Fibroblast of lung (primary cell): ENCODE results near the gene NCR3LG1. TPM values are rescaled to one million over a fixed set of nuclear protein-coding genes. Genes with fewer than 3 reads are reported as not detected.

Experiments used
- DNase-seq, 2 donors: peaks; one replicate each; pipeline versions ENCODE4 v3.0.0 to v3.0.0-alpha.2; 2010; ENCODE audit warnings: low read depth in 2 of 2
- H2AFZ ChIP-seq: 2 replicates; pipeline ENCODE4 v1.5.1; 2012; ENCODE audit warnings: low read length, control low read depth, inconsistent platforms
- H3K27ac ChIP-seq: 2 replicates; pipeline ENCODE4 v1.5.1; 2011; ENCODE audit warnings: low read length, control low read depth; ENCODE audit not compliant: insufficient read depth
- H3K27me3 ChIP-seq: 2 replicates; pipeline ENCODE4 v1.5.1; 2011; ENCODE audit warnings: mild to moderate bottlenecking, low read length; ENCODE audit not compliant: control insufficient read depth, insufficient read depth
- H3K36me3 ChIP-seq: 2 replicates; pipeline ENCODE4 v1.5.1; 2011; ENCODE audit warnings: low read length; ENCODE audit not compliant: control insufficient read depth, insufficient read depth
- H3K4me1 ChIP-seq: 2 replicates; pipeline ENCODE4 v1.5.1; 2011; ENCODE audit warnings: low read length; ENCODE audit not compliant: control insufficient read depth, insufficient read depth; ENCODE audit errors: extremely low read depth
- H3K4me2 ChIP-seq: 2 replicates; pipeline ENCODE4 v1.5.1; 2011; ENCODE audit warnings: low read length, control low read depth; ENCODE audit not compliant: insufficient read depth; ENCODE audit errors: extremely low read depth
- H3K4me3 ChIP-seq, 4 experiments: fragments of 200-600 bp in 1 of 4; sonication (generic) in 1 of 4; replicated peaks in 1 of 4; 2 replicates each; pipeline ENCODE4 v1.5.1; 2011 to 2016; ENCODE audit warnings: low read length in 4 of 4, low read depth in 3 of 4, mild to moderate bottlenecking in 3 of 4, control low read depth in 2 of 4, inconsistent platforms in 1 of 4, mixed read lengths in 1 of 4; ENCODE audit not compliant: insufficient read depth in 1 of 4; ENCODE audit errors: control extremely low read depth in 1 of 4
- H3K79me2 ChIP-seq: 2 replicates; pipeline ENCODE4 v1.5.1; 2012; ENCODE audit warnings: mild to moderate bottlenecking, low read length, inconsistent platforms; ENCODE audit not compliant: control insufficient read depth, insufficient read depth
- H3K9ac ChIP-seq: 2 replicates; pipeline ENCODE4 v1.5.1; 2011; ENCODE audit warnings: mild to moderate bottlenecking, low read length, control low read depth; ENCODE audit not compliant: insufficient read depth
- H3K9me3 ChIP-seq: 2 replicates; pipeline ENCODE4 v1.5.1; 2012; ENCODE audit warnings: low read depth, low read length; ENCODE audit not compliant: control insufficient read depth, insufficient read depth
- H4K20me1 ChIP-seq: 2 replicates; pipeline ENCODE4 v1.5.1; 2011; ENCODE audit warnings: low read length; ENCODE audit not compliant: control insufficient read depth, insufficient read depth; ENCODE audit errors: extremely low read depth
- EZH2 ChIP-seq: IDR thresholded peaks from 2 replicates; pipeline ENCODE4 v1.5.1; 2012; ENCODE audit warnings: low read length, control low read depth, mild to moderate bottlenecking; ENCODE audit errors: missing control alignments
- polyA plus RNA-seq, 2 donors: library from polyadenylated mRNA; depleted of rRNA in 1 of 2; stranded (reverse) in 1 of 2; unstranded in 1 of 2; fragments of >200 nt; gene quantifications; 2 replicates each; pipeline ENCODE4 v1.2.1, GENCODE V29; 2011 to 2012; ENCODE audit warnings: missing spikeins in 1 of 2
- total RNA-seq: library from RNA; depleted of rRNA; stranded (reverse); fragments of >200 nt; gene quantifications from 2 replicates; pipeline ENCODE4 v1.2.1, GENCODE V29; 2014
- TF ChIP-seq, protein P1 (sequence below), 2 donors: IDR thresholded peaks in 1 of 2; conservative IDR thresholded peaks in 1 of 2; 1 replicate in 1 of 2; 2 replicates in 1 of 2; pipeline ENCODE4 v1.5.1; 2011 to 2012; ENCODE audit warnings: low read length in 2 of 2, control low read depth in 1 of 2, inconsistent platforms in 1 of 2, low read depth in 1 of 2, mild to moderate bottlenecking in 1 of 2

Gene NCR3LG1
- total and polyA plus RNA-seq, 2 donors (not counting 1 experiment from before 2014, with no cell fraction given): 4.5 to 6.0 TPM

DNA sequence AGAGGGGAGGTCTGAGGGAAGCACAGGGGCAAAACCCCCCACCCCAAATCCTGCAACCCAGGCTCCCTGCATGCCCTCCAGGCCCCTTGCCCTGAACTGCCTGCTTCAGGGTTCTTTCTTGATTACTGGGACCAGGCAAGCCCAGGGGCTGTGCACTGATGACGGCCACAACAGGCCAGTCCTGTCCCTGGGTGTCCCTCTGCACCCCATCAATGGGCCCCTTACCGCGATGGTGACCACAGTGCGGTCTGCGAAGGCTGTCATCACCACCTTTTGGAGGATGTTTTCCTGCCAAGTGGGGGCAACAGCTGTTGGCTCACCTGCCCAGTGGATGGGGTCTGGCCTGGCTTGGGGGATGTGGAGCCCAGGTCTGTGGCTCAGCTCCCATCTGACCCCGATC lies 41.9 kb downstream of the NCR3LG1 start:
- Histone ChIP-seq H3K4me2 (no peak overlapping the region), H3K9me3 (no peaks in the 10 kb centered on the region), H3K36me3 (no peaks in the 10 kb centered on the region), H3K79me2 (no peaks in the 10 kb centered on the region), H3K27ac (no peak overlapping the region), H2AFZ (no peak overlapping the region), H3K4me1 (no peaks in the 10 kb centered on the region), H3K27me3 (peaks cover 4% of the 10 kb centered on the region), H4K20me1 (no peaks in the 10 kb centered on the region), H3K4me3 (no peak overlapping the region), H3K9ac (no peak overlapping the region)
- no peak for DNase-seq
- TF ChIP-seq, protein P1, sequence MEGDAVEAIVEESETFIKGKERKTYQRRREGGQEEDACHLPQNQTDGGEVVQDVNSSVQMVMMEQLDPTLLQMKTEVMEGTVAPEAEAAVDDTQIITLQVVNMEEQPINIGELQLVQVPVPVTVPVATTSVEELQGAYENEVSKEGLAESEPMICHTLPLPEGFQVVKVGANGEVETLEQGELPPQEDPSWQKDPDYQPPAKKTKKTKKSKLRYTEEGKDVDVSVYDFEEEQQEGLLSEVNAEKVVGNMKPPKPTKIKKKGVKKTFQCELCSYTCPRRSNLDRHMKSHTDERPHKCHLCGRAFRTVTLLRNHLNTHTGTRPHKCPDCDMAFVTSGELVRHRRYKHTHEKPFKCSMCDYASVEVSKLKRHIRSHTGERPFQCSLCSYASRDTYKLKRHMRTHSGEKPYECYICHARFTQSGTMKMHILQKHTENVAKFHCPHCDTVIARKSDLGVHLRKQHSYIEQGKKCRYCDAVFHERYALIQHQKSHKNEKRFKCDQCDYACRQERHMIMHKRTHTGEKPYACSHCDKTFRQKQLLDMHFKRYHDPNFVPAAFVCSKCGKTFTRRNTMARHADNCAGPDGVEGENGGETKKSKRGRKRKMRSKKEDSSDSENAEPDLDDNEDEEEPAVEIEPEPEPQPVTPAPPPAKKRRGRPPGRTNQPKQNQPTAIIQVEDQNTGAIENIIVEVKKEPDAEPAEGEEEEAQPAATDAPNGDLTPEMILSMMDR (conservative IDR thresholded peaks at IDR 0.05 in 1 of 2, IDR thresholded peaks at IDR 0.05 in 1 of 2; ENCODE audit: low read depth in 1 of 2, low read length in 2 of 2): no peak
- TF ChIP-seq EZH2: no peak

DNA sequence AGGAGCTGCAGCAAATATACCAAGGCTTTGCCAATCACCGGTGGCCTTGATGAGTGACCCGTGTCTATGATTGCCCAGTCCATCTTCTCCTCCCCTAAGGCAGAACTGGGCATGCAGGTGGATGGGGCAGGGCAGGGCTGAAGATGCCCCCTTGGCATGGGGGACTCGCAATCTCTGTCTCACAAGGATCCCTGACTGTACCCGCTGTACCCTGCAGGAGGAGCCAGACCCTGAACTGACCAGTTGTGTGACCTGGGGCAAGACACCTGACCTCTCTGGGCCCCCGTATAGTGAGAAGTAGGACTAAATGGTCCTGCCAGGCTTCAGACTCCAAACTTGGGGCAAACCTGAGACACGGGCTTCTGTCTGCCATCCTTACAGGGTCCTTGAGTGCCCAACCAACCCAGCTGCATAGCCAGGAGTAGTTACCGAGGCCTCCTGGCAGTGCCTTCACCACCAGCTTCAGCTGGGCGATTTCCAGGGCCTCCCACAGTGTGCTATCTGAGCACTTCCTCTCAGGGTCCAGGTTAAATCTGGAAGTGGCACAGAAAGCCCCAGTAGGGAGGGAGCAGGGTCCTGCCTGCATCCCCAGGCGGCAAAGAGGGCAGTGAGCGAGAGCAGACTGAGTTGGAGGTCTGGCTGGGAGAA lies 43.3 kb downstream of the NCR3LG1 start:
- H3K9ac ChIP-seq: no peak overlapping the region

DNA sequence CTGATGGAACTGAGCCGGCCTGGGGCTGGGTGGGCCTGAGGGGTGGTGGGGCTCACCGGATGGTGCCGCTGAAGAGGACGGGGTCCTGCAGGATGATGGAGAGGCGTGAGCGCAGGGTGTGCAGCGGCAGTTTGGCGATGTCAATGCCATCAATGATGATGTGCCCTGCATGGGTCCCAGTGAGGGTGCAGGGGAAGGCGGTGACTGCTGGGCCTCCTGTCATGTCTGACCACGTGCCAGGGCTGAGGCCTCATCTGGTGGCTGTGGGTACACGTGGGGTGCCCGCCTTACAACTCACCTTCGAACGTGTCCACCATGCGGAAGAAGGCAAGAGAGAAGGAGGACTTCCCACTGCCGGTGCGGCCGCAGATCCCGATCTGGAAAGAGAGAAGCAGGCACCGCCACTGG lies 44.0 kb downstream of the NCR3LG1 start:
- TF ChIP-seq, protein P1 (conservative IDR thresholded peaks at IDR 0.05 in 1 of 2, IDR thresholded peaks at IDR 0.05 in 1 of 2; ENCODE audit: low read depth in 1 of 2, low read length in 2 of 2): no peak
- TF ChIP-seq EZH2: no peak
- Histone ChIP-seq H3K9me3 (no peaks in the 10 kb centered on the region), H3K27me3 (no peaks in the 10 kb centered on the region), H3K79me2 (no peaks in the 10 kb centered on the region), H3K4me1 (no peaks in the 10 kb centered on the region), H3K9ac (no peak overlapping the region), H3K4me3 (no peak overlapping the region), H3K4me2 (no peak overlapping the region), H3K36me3 (no peaks in the 10 kb centered on the region), H4K20me1 (no peaks in the 10 kb centered on the region), H3K27ac (no peak overlapping the region), H2AFZ (no peak overlapping the region)
- no peak for DNase-seq

More for the DNA sequence above, 43.3 kb downstream of the NCR3LG1 start:
- Histone ChIP-seq H4K20me1 (no peaks in the 10 kb centered on the region), H3K4me2 (no peak overlapping the region), H3K4me1 (no peaks in the 10 kb centered on the region), H2AFZ (no peak overlapping the region), H3K36me3 (no peaks in the 10 kb centered on the region), H3K9me3 (no peaks in the 10 kb centered on the region), H3K4me3 (no peak overlapping the region), H3K27me3 (peaks cover 3% of the 10 kb centered on the region), H3K79me2 (no peaks in the 10 kb centered on the region), H3K27ac (no peak overlapping the region)
- DNase-seq: no peak
- TF ChIP-seq EZH2: no peak
- TF ChIP-seq, protein P1 (conservative IDR thresholded peaks at IDR 0.05 in 1 of 2, IDR thresholded peaks at IDR 0.05 in 1 of 2; ENCODE audit: low read depth in 1 of 2, low read length in 2 of 2): no peak
